KOPT-K1 (cell line): ENCODE measurements around the gene ZNF333.

Experiments
- H3K27ac ChIP-seq: fragments of 200-600 bp; sonication (generic); 2 replicates; pipeline ENCODE4 v1.5.1; 2016; ENCODE audit warnings: antibody characterized with exemption, mild to moderate bottlenecking, low read depth, low read length; ENCODE audit not compliant: poor library complexity, severe bottlenecking
- H3K36me3 ChIP-seq: fragments of 200-600 bp; sonication (generic); 2 replicates; pipeline ENCODE4 v1.5.1; 2017; ENCODE audit warnings: antibody characterized with exemption, mild to moderate bottlenecking, low read length, moderate library complexity; ENCODE audit not compliant: insufficient read depth
- H3K9me3 ChIP-seq: fragments of 200-600 bp; sonication (generic); 2 replicates; pipeline ENCODE4 v1.5.1; 2017; ENCODE audit warnings: antibody characterized with exemption, low read length, mild to moderate bottlenecking; ENCODE audit not compliant: insufficient read depth, poor library complexity, severe bottlenecking

Gene ZNF333

GRCh38 chr19:14689598-14690503 is at the start of gene ZNF333:
Gene ZNF333 (plus strand): TSS chr19:14690048. CDS start chr19:14693492, 3,444 bp downstream.
- Histone ChIP-seq H3K9me3 (no peaks in the 10 kb centered on the region), H3K36me3 (0 out of 2 replicates have a peak, but pooled peaks cover under 1% of the 10 kb centered on the region), H3K27ac (peak within 1 kb of the TSS; percentile 86)

DNA sequence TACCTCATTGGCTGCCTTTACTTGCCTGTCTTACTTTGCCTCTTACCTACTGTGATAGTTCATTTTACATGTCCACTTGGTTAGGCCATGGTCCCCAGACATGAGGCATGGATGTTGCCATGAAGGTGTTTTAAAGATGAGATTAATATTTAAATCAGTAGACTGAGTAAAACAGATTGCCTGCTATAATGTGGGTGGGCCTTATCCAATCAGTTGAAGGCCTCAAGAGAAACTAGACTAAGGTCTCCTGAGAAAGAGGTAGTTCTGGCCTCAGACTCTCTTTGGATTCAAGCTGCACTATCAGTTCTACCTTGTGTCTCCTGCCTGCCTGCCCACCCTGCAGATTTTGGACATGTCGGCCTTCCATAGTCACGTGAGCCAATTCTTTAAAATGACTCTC is 41.3 kb upstream of the ZNF333 start:
- Histone ChIP-seq H3K27ac (no peak overlapping the region), H3K9me3 (no peaks in the 10 kb centered on the region), H3K36me3 (no peaks in the 10 kb centered on the region)

- Histone ChIP-seq H3K9me3 (no peaks in the 10 kb centered on the region), H3K27ac (no peak overlapping the region), H3K36me3 (no peaks in the 10 kb centered on the region)
Measured at GRCh38 chr19:14649020-14649419, 40.8 kb upstream of the ZNF333 start.

DNA sequence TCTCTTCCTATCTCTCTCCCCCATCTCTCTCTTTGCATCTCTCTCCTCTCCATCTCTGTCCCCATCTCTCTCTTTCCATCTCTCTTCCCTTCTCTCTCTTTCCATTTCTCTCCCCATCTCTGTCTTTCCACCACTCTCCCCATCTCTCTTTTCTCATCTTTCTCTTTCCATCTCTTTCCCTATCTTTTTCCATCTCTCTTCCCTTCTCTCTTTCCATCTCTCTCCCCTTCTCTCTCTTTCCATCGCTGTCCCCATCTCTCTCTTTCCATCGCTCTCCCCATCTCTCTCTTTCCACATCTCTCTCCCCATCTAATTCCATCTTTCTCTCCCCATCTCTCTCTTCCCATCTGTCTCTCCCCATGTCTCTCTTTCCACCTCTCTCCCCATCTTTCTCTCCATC is 39.7 kb upstream of the ZNF333 start:
- no peaks in the 10 kb centered on the region for H3K36me3 ChIP-seq
- H3K27ac ChIP-seq, result no peak overlapping the region
- H3K9me3 ChIP-seq, result no peaks in the 10 kb centered on the region

DNA sequence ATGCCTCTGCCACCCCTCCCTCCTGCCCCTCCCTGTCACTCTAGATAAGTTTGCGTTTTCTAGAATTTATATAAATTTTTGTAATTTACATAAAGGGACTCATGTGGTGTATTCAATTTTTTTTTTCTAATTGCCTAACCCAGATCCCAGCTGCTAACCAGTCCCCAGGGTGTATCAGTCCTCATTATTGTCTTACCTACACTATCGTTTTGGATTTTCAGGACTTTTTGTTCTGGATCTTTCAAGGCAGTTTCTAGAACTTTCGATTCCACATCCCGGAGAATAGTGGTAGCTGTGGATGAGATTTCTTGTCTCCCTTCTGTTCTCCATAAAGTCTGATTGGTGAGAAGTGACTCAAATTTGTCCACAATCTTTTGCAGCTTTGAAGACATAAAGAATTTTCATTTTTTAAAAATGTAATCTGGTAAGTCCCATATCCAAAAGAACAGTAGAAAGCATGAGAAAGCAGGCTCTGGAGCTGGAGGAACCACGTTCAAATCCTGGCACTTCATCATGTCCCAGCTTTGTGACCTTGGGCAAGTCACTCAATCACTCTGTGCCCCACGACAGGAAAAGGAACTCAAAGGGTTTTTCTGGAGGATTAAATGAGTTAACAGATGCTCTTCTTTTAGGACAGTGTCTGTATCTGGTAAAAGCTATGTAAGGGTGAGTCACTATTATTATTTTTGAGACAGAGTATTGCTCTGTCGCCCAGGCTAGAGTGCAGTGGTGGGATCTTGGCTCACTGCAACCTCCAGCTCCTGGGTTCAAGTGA is 34.9 kb upstream of the ZNF333 start:
- Histone ChIP-seq H3K27ac (no peak overlapping the region), H3K36me3 (no peaks in the 10 kb centered on the region), H3K9me3 (no peaks in the 10 kb centered on the region)

DNA sequence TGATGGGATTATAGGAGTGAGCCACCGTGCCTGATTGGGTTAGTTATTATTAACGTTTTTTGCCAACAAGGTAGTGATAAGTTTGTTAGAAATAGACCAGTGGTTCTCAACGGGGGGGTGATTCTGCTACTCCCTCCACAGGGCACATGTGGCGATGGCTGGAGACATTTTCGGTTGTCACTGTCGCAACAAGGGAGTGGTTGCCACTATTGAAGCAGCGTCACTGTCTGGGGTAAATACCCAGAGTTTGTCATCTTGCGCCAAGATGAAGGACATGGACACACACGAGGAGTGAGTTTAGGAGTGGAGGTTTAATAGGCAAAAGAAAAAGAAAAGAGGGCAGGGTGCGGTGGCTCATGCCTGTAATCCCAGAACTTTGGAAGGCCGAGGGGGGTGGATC is 34.1 kb upstream of the ZNF333 start:
- Histone ChIP-seq H3K36me3 (no peaks in the 10 kb centered on the region), H3K27ac (no peak overlapping the region), H3K9me3 (no peaks in the 10 kb centered on the region)

DNA sequence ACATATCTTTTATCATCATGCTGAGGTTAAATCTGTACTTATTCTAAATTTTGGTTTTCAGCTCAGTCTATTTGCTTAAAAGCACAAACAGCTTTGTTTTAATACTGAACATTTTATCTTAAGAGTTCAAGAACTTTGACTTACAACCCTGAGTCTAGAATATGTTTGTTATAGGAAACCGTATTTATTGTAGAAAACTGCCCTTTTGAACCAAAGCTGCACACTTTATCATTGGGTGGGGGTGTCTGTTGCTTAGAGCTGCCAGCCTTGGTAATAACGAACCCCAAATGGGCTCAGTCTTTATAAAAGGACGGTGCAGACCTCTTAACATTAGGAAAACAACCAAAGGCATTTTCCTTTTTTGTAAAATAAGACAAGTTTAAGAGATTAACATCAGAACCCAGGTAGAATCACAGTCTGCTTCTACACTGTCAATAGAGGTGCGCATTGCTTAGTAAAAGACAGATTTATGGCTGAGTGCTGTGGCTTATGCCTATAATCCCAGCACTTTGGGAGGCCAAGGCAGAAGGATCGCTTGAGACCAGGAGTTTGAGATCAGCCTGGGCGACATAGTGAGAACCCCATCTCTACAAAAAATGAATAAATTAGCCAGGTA is 29.9 kb upstream of the ZNF333 start:
- H3K36me3 ChIP-seq, result no peaks in the 10 kb centered on the region
- H3K27ac ChIP-seq, result no peak overlapping the region
- no peaks in the 10 kb centered on the region for H3K9me3 ChIP-seq

DNA sequence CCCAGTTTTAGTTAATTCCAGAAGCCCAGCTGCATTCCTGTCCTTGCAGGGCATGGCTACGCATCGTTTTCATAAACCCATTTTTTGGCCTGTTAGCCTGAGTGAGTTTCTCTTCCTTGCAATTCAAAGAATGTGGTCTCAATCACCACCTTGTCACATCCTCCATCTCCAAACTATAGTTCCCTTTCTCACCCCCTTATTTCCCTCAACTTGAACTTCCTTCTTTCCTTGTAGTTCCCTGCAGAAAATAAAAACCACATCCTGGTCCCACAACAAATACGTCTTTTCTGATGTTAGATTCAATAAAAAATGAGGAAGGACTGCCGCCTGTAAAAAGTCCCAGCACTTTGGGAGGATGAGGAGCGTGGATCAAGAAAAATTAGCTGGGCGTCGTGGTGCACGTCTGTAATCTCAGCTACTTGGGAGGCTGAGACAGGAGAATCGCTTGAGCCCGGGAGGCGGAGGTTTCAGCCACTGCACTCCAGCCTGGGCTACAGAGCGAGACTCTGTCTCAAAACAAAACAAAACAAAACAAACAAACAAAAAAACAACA is 28.4 kb upstream of the ZNF333 start:
- H3K27ac ChIP-seq, result no peak overlapping the region
- no peaks in the 10 kb centered on the region for H3K9me3 ChIP-seq
- no peaks in the 10 kb centered on the region for H3K36me3 ChIP-seq

GRCh38 chr19:14669940-14670339 is 19.9 kb upstream of the ZNF333 start:
- H3K27ac ChIP-seq, result no peak overlapping the region
- no peaks in the 10 kb centered on the region for H3K36me3 ChIP-seq

GRCh38 chr19:14670408-14670807 is 19.4 kb upstream of the ZNF333 start:
- H3K9me3 ChIP-seq, result no peaks in the 10 kb centered on the region
- H3K27ac ChIP-seq, result no peak overlapping the region
- H3K36me3 ChIP-seq, result no peaks in the 10 kb centered on the region

More at GRCh38 chr19:14669940-14670339, 19.9 kb upstream of the ZNF333 start:
- H3K9me3 ChIP-seq, result no peaks in the 10 kb centered on the region

DNA sequence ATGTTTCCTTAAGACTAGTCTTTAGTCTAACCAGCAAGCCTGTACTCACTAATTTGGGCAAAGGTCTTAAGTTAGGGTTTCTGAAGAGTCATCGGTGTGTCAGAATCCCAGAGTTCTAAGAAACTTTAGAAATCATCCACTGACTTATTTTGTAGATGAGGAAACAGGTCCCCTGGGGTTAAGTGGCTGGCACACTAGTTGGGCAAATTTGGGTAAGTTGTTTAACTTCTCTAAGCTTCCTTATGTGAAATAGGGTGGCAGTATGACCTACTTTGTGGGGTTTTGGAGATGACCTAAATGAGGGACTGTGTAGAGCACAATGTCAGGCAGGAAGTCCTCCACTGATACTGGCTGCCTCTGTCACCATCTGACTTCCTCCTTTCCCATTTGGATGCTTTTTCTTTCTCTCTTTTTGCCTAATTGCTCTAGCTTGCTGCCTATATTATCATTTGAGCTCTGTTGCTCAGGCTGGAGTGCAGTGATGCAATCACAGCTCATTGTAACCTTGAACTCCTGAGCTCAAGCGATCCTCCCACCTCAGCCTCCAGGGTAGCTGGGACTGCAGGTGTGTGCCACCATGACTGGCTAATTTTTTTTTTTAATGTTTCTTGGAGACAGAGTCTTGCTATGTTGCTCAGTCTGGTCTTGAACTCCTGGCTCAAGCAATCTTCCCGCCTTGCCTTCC is 17.5 kb upstream of the ZNF333 start:
- Histone ChIP-seq H3K9me3 (no peaks in the 10 kb centered on the region), H3K27ac (no peak overlapping the region)

GRCh38 chr19:14673088-14673487 is 16.8 kb upstream of the ZNF333 start:
- Histone ChIP-seq H3K36me3 (no peaks in the 10 kb centered on the region), H3K27ac (no peak overlapping the region), H3K9me3 (no peaks in the 10 kb centered on the region)

More for the DNA sequence above, 17.5 kb upstream of the ZNF333 start:
- no peaks in the 10 kb centered on the region for H3K36me3 ChIP-seq

- no peak within 1 kb of the TSS for H3K27ac ChIP-seq
- H3K36me3 ChIP-seq, result no peaks in the 10 kb centered on the region
- no peaks in the 10 kb centered on the region for H3K9me3 ChIP-seq
Measured at GRCh38 chr19:14674764-14675163, 15.1 kb upstream of the ZNF333 start, which contains the start of gene ADGRE3. Gene ADGRE3 (minus strand): TSS chr19:14674844. CDS start chr19:14674770, 74 bp downstream.

DNA sequence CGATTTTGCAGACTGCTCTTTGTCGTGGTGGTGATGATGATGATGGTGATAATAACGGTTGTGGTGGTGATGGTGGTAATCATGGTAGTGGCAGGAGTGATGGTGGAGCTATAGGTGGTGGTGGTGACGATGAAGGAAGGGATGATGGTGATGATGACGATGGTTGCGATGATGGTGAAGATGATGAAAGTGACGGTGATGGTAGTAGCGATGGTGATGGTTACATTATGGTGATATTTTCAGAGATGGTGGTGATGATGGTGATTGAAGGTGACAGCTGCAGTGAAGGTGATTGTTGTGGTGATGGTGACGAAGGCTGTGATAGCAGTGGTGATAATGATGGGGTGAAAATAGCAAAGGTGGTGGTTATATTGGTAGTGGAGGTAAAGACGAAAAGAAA is 13.1 kb upstream of the ZNF333 start:
- Histone ChIP-seq H3K9me3 (no peaks in the 10 kb centered on the region), H3K27ac (no peak overlapping the region), H3K36me3 (no peaks in the 10 kb centered on the region)
